ENCODE data around the gene STK24.

DNA sequence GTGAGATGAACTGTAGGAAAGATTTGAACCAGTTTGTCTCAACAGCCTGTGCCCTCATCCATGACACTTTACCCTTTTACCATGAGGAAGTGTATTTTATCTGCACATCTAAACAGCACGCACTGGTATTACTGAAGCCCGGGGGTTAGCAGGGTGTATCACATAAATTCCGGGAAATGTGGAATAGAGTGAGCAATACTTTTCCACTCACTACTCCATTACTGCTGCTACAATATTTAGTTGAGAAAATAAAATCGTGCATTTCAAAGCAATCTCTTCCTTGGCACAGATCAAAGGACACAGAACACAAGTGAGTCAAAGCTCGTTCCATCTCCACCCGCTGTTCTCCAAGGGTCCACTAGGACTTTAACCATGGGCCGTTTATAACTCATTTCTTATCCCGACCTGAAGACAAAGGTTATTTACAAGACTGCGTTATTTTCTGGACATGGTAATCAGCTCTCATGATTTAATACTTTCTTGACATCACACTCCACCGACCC is 35.2 kb downstream of the STK24 start:
- TF ChIP-seq, protein P1, sequence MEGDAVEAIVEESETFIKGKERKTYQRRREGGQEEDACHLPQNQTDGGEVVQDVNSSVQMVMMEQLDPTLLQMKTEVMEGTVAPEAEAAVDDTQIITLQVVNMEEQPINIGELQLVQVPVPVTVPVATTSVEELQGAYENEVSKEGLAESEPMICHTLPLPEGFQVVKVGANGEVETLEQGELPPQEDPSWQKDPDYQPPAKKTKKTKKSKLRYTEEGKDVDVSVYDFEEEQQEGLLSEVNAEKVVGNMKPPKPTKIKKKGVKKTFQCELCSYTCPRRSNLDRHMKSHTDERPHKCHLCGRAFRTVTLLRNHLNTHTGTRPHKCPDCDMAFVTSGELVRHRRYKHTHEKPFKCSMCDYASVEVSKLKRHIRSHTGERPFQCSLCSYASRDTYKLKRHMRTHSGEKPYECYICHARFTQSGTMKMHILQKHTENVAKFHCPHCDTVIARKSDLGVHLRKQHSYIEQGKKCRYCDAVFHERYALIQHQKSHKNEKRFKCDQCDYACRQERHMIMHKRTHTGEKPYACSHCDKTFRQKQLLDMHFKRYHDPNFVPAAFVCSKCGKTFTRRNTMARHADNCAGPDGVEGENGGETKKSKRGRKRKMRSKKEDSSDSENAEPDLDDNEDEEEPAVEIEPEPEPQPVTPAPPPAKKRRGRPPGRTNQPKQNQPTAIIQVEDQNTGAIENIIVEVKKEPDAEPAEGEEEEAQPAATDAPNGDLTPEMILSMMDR (IDR thresholded peaks at IDR 0.05), result no peak
- no peak for TF ChIP-seq HOXA7 (CRISPR knock-in tag; IDR thresholded peaks at IDR 0.05)
- TF ChIP-seq RFX5 (IDR thresholded peaks at IDR 0.05), result no peak
- no peak for TF ChIP-seq SREBF2 (IDR thresholded peaks at IDR 0.05)
- TF ChIP-seq PBX3 (IDR thresholded peaks at IDR 0.05), result no peak
- TF ChIP-seq CEBPB (IDR thresholded peaks at IDR 0.05), result no peak
- no peak for TF ChIP-seq GATA3 (IDR thresholded peaks at IDR 0.05; ENCODE audit: borderline replicate concordance)
- TF ChIP-seq KDM1A (IDR thresholded peaks at IDR 0.05; ENCODE audit: low read depth), result no peak
- no peak for TF ChIP-seq NFE2L2 (conservative IDR thresholded peaks at IDR 0.05; ENCODE audit: low read length)

All from A549 (cell line).